ENCODE data around the gene HNRNPDL.
"Not testable (repeated sequence)": the region's sequence is repeated elsewhere in the genome, so short reads cannot be mapped to it uniquely, and the experiment has no call there.

The HNRNPDL gene

DNA sequence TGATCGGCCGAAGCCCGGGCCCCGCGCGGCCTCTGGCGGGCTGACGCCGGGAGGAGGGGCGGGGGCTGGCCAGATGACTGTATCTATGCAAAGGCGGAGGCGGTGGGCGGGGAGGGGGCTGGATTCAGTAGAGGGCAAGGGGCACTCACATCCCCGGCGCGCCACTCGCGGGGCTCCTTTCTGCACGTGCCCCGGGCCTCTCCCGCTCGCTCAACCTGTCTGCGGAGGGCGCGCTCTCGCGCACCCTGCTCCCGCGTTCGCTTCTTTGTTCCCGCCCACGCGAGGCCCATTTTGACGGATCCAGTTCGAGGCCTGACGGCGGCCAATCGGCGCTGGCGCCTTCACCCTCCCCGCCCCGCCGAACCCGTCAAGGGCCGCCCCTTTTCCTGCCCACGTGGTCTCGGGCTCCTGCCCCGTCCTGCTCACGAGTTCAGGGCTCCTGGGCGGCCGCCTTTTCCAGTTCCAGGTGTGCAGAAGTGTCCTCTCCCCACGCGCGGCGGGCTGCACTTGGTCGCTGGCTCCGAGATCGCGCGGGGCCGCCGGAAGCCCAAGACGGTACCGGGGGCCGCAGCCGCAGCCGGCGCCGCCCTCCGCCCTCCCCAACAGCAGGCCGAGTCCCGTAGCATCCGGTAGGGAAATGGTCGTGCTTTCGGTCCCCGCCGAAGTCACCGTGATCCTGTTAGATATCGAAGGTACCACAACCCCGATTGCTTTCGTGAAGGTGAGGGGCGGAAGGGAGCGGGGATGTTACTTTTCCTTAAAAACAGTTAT lies at the start of gene HNRNPDL, which contains the start of gene ENOPH1:
Gene HNRNPDL, minus strand, starts transcription at position 270 of the 771 bp plus-strand sequence. CDS start 772 bp downstream, outside the sequence.
Gene ENOPH1, plus strand, starts transcription at position 398 of the 771 bp plus-strand sequence. Its CDS starts 240 bp downstream, at position 638.
- DNase-seq (ENCODE audit: low spot score) = peak; percentile 87

DNA sequence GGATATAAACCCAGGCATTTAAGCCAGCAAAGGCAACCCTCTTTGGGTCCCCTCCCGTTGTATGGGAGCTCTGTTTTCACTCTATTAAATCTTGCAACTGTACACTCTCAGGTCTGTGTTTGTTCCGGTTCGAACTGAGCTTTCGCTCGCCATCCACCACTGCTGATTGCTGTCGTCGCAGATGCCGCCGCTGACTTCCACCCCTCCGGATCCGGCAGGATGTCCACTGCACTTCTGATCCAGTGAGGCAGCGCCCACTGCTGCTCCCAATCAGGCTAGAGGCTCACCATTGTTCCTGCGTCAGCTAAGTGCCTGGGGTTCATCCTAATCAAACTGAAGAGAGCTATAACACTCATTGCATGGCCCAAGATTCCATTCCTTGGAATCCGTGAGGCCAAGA lies 49.3 kb upstream of the HNRNPDL start:
- DNase-seq (ENCODE audit: low spot score) = no peak

DNA sequence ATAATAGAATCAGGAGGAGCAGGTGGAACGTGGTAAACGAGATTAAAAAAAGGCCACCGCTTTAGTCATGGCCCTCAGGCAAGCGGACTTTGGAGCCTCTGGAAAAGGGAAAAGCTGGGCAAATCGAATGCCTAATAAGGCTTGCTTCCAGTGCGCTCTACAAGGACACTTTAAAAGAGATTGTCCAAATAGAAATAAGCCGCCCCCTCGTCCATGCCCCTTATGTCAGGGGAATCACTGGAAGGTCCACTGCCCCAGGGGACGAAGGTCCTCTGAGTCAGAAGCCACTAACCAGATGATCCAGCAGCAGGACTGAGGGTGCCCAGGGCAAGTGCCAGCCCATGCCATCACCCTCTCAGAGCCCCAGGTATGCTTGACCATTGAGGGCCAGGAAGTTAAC lies 47.2 kb upstream of the HNRNPDL start:
- DNase-seq (ENCODE audit: low spot score) = not testable (repeated sequence)

DNA sequence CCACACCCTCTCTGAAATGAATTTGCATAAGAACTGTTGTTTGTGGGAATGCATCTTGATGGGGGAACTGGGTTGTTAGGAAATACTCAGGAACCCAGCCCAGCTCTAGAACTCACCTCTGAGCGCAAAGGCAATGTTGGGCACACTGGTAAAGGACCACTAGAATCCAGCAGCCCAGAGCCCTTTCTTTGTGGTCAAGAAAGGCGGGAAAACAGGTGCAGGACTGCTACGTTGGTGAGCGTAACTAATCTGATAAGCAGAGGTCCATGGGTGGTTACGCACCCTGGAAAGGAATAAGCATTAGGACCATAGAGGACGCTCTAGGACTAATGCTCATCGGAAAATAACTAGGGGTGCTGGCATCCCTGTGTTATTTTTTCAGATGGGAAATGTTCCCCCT lies 45.7 kb upstream of the HNRNPDL start:
- not testable (repeated sequence) for DNase-seq (ENCODE audit: low spot score)

DNA sequence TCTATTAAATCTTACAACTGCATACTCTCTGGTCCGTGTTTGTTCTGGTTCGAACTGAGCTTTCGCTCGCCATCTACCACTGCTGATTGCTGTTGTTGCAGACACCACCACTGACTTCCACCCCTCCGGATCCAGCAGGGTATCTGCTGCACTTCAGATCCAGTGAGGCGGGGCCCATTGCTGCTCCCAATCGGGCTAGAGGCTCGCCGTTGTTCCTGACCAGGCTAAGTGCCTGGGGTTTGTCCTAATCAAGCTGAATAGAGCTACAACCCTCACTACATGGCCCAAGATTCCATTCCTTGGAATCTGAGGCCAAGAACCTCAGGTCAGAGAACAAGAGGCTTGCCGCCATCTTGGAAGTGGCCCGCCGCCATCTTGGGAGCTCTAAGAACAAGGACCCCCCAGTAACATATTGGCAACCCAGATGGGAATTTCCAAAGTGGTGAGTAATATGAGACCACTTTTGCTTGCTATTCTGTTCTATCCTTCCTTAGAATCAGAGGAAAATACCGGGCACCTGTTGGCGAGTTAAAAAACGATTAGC lies 43.4 kb upstream of the HNRNPDL start:
- no peak for DNase-seq (ENCODE audit: low spot score)

DNA sequence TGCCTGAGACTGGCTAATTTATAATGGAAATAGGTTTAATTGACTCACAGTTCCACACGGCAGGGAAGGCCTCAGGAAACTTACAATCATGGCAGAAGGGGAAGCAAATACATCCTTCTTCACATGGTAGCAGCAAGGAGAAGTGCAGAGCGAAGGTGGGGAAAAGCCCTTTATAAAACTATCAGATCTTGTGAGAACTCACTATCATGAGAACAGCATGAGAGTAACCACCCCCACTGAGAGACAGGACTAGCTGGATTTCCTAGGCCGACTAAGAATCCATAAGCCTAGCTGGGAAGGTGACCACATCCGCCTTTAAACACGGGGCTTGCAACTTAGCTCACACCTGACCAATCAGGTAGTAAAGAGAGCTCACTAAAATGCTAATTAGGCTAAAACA lies 42.8 kb upstream of the HNRNPDL start:
- DNase-seq (ENCODE audit: low spot score) = not testable (repeated sequence)

DNA sequence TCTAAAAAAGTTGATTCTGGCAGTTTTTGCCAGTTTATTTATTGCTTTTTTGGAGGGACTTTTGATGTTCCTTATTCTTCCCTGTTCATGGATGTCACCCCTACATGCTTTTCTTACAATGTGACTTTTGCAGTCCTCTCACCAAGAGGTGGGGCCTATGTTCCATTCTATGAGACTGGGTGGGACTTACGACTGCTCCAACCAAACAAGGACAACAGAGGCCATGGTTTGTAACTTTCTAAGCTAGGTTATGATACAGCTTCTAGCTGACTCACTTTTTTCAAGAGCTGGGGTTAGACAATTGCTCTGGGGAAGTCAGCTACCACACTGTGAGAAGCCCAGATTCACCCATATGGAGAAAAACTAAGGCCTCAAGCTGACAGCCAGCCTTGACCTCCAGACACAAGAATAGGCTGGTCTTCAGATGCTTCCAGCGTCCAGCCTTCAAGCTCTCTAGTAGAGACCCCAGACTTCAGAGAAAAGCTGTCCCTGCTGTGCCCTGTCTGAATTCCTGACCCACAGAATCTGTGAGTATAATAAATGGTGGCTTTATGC lies 39.6 kb upstream of the HNRNPDL start:
- DNase-seq (ENCODE audit: low spot score) = no peak

DNA sequence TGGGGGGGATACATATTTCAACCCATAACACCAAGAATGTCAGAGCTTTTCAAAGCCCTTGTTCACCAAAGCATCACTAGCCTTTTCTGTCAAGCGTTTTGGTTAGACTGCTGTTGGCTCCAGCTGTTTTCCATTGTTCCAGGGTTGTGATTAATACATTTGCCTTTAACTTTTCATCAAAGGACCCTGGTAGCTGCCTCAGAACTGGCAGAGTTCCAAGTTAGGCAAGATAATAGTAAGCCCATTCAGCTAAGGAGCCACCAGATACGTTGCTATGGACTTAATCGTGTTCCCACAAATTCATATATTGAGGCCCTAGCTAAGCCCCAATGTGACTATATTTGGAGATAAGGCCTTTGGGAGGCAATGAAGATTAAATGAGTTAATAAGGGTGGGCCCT lies 37.2 kb upstream of the HNRNPDL start:
- no peak for DNase-seq (ENCODE audit: low spot score)

DNA sequence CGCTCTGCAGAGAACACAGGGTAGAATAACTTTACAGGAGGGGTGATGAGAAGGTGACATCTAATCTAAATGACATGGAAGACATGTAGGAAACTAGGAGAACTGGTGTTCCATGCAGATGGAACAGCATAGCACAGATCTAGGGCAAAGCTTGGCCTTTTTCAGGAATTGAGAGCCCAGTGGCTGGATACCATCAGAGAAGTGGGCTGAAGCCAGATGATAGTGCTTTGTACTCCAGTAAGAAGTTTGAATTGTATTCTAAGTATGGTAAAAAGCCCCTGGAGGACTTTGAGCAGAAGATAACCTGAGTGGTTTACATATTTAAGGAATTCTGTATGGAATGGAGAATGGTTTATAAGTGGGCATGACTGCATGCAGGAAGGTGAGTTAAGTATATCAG lies 33.0 kb upstream of the HNRNPDL start:
- DNase-seq (ENCODE audit: low spot score) = no peak

DNA sequence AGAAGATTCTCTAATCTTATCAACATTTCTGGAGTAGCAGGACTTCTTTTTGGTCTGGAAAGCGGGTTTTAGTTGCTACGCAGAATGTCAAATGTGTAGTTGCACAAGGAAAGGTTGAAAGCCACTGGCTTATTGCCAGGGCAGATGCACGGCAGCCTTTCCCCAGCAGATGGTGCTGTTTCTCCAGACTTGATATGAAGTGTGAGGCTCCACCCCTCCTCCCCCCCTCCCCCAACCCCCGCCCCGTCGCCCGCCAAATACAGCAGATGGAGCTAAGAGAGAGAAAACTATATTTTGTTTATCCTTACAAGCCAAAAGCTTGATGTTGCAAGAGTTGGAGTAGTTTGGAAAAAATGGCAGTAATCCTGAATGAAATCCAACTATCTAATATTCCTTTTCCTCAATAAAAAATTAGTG lies 32.2 kb upstream of the HNRNPDL start:
- DNase-seq (ENCODE audit: low spot score) = peak; percentile 64

DNA sequence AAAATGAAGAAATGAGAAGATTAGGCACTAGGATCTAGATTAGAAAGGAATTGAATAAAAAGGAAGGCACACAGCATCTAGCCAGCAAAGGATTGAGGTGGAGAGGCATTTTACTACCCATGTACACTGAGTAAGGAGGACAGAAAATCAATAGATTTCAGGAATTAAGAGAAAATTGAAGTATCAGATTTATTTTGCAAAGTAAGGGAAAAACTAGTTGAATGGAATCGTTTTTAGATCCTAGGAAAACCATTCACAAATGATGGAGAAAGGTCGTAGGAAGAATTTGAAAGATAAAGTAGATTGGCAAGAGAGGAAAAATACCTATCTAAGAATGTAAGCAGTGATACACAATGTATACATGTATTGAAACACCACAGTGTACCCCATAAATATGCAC lies 31.4 kb upstream of the HNRNPDL start:
- no peak for DNase-seq (ENCODE audit: low spot score)

DNA sequence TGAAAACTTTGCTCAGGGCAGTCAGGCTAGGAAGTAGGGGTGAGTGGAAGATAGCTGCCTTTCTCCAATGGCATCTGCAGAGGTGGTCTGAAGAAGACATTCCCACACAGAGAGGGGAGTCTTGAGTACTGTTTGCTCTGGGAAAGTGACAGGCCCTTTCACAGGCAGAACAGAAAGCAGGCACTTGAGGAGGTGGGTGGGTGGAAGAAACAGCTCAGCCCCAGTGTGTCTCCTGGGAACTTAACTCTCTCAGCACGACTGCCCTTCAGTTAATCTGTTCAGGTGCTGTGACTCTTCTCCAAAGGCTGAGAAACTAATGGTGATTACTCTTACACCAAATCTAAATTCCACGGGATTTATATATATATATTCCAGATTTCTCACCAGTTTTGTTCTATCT lies 28.5 kb upstream of the HNRNPDL start:
- no peak for DNase-seq (ENCODE audit: low spot score)

DNA sequence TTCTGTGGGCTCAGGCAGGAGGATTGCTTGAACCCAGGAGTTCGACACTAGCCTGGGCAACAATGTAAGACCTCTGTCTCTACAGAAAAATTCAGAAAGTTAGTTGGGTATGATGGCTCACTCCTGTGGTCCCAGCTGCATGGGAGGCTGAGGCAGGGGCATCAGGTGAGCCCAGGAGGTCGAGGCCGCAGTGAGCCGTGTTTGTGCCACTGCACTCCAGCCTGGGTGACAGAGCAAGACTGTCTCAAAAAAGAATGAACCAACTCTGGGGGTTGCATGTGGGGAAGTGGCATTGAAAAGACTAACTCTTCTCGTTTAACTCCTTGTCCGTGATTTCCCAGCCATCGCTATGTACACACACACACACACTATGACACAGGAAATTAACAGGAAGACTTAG lies 27.0 kb upstream of the HNRNPDL start:
- no peak for DNase-seq (ENCODE audit: low spot score)

DNA sequence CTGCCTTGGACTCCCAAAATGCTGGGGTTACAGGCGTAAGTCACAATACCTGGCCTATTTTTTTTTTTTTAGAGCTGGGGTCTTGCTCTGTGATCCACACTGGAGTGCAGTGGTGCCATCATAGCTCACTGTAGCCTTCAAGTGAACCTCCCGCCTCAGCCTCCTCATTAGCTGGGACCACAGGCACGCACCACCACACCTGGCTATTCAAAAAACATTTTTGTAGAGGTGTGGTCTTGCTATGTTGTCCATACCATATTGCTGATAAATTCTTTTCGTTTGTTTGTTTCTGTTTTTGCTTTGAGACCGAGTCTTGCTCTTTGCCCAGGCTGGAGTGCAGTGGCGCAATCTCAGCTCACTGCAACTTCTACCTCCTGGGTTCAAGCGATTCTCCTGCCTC lies 21.8 kb upstream of the HNRNPDL start:
- DNase-seq (ENCODE audit: low spot score) = no peak

DNA sequence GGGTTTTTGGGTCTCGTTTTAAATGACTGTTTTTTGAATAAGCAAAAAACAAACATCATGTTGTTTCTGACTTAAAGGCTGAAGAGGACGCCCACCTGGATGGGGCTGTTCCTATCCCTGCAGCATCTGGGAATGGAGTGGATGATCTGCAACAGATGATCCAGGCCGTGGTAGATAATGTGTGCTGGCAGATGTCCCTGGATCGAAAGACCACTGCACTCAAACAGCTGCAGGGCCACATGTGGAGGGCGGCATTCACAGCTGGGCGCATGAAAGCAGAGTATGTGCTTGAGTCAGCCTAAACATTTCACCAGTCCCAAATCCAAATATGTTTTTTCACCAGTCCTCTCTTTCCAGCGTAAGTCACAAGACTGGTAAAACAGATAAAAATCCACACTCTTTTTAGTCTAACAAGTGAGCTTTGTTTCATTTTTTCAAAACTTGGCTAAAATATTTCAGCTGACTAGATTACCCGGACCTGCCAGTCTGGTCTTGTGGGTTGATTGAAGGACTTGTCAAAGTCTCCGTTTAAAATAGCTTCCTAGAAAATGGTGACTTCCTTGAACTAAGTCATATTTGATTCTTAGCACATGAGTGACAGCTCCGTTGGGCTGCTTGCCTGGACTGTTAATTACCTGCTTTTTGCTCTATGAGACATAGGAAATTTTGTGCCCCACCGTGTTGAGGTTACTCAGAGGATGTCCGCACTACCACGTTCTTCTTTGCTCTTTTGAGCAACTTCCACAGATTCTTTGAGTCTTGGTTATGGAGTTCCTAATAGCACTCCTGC lies 20.9 kb upstream of the HNRNPDL start:
- DNase-seq (ENCODE audit: low spot score) = no peak

DNA sequence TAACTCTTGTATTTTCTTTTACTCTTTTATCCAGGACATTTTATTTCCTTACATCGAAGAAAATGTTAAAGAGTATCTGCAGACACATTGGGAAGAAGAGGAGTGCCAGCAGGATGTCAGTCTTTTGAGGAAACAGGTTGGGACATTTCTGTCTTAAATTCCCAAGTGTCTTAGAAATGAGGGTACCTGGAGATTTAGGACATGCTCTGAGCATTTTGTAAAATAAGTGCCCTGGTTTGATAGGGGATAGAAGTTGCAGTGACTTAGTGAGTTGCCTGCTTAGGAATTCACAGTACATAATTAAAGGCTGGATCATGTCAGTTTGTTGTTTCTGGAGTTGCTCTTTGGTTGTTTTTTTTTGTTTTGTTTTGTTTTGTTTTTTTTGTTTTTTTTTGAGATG lies 17.6 kb upstream of the HNRNPDL start:
- DNase-seq (ENCODE audit: low spot score) = no peak

DNA sequence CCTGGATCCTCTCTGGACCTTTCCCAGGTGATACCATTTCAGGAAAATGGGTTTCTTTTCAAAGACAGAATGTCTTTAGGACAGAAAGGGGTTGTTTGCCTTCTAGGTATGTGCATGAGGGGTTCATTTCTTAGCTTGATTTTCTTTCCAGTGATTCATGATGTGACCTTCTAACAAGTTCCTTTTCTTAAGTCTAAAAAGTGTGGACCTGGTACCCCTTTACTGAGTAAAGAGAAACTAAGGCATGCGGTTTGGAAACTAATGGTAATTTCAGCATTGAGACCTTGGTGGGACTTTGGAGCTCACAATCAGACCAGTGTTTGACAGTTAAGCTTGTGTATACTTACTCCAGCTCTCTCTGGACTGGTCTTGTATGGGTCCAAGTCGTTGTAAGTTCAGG lies 8.8 kb upstream of the HNRNPDL start:
- no peak for DNase-seq (ENCODE audit: low spot score)

DNA sequence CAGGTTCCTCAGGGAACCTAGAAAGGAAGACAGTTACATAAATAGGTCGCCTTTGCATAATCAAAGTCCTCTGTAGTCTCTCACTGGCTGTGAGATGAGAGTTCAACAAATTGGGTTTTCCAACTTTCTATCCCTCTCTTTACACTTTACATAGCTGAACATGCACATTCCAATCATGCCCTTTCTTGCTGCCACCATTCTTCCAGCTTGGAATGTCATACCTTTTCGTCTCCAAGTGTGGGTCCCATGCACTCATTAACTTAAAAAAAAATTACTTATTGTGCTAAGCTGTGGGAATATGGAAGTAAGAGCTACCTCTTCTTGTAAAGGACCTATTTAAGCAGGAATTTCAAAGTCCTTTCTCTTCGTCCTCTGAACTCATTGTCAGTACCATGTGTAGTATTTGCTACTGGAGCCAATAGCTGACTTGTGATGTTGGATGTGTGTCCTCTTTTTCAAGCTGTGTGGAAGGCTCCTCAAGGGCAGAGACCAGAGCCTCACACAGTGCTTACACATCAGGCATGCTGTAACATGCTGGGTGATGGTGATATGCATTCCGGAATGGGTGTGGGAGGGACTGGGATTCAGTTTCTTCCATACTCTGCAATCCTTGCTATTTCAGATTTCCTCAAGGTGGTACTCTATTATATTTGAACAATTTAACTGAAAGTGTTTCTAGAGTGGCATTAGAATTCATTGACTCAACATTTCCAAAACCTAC lies 7.2 kb upstream of the HNRNPDL start:
- no peak for DNase-seq (ENCODE audit: low spot score)

DNA sequence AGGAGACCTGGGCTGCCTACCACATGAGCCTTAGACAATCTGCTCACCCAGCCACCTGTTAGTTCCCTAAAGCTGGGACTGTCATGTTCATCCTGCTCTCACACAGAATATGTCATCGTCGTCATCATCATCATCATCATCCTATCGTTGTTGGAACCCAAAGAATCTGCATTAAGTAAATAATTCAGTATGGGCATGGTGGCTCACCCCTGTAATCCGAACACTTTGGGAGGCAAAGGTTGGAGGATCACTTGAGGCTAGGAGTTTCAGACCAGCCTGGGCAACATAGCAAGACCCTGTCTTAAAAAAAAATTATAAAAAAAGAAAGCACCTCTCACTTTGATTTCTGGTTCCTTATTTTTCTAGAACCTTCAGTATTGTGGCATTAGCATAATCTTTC lies 6.5 kb upstream of the HNRNPDL start:
- DNase-seq (ENCODE audit: low spot score) = no peak

DNA sequence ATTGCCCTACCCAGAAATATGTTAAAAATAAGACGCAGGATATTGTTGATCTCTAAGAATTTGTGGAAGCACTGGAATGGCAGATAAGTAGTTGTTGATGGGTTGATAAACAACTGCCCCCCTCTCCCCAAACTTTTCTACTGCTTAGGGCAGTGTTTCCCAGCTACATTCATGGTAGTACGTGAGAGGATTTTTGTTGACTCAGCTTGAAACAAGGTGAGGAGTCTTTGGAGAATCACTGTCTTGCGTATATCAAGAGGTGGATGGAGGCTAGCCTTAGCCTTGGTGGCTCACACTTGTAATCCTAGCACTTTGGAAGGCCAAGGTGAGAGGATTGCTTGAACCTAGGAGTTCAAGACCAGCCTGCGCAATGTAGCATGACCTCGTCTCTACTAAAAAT lies 5.9 kb upstream of the HNRNPDL start:
- no peak for DNase-seq (ENCODE audit: low spot score)

DNA sequence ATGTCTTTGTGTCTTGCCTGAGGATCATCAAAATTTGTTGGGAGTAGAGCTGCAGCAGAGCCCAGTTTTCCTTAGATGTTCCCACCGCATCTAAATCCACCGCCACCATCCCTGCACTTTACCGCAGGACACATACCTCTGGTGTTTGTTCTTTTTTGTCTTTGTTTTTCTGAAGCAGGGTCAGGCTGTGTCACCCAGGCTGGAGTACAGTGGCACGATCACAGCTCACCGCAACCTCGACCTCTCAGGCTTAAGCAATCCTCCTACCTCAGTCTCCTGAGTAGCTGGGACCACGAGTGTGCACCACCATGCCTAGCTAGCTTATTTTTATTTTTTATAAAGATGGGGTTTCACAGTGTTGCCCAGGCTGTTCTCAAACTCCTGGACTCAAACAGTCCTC lies 4.7 kb upstream of the HNRNPDL start:
- DNase-seq (ENCODE audit: low spot score) = no peak

DNA sequence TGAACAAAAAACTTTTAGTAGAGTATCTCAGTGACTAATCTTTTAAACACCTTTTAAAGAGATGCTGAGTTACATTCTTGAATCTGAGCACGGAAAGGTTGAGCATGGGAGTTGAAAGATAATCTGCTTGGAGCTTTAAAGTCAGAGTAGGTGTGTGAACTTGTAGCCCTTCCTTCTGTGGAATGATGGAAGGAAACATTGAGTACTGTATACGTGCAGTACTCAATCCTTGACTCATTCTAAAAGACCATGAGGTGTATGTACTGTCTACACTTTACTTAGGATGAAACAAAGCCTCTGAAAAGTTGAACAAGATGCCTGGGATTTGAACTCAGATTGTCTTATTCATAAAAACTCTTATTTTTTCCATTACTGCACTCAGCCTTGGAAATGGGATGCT lies 3.5 kb upstream of the HNRNPDL start:
- DNase-seq (ENCODE audit: low spot score) = no peak
